ENCODE data around the gene DNAH17. TPM values are rescaled to one million over a fixed set of nuclear protein-coding genes. Genes with fewer than 3 reads are reported as not detected.

Gene DNAH17
- total and polyA plus RNA-seq, 2 donors (not counting 3 experiments of a cell fraction or from before 2014, with no cell fraction given) = not detected

- POLR2A ChIA-PET = no interaction called here
- dilution Hi-C loops (cut with MboI; ENCODE audit: extremely low pct_ligation_motif_present, low sequenced_read_pairs) = no loop called here
These were observed 154.2 kb downstream of the DNAH17 start for GRCh38 chr17:78422872-78423588.

GRCh38 chr17:78422267-78422605 is 155.0 kb downstream of the DNAH17 start:
- H3K79me2 ChIP-seq (ENCODE audit: control insufficient read depth, insufficient read depth, low read length) = peaks cover 5% of the 10 kb centered on the region
- no peak overlapping the region for H3K27ac ChIP-seq (ENCODE audit: insufficient read depth, low read depth, low read length)
- POLR2A ChIA-PET = no interaction called here
- no peak overlapping the region for H3K4me2 ChIP-seq (ENCODE audit: insufficient read depth, low read length)
- intact Hi-C loops (cut with micrococcal nuclease) = loop anchor here (1.0 kb wide), 3 partner anchors 62 to 171 kb away; partner anchors contain the start of gene SOCS3
- no peaks in the 10 kb centered on the region for H3K9me1 ChIP-seq (replicated peaks; ENCODE audit: control insufficient read depth, extremely low read depth, insufficient read depth, low read length)
- no TSS peak for BruUV-seq (replicated peaks)
- H3K9ac ChIP-seq (replicated peaks; ENCODE audit: extremely low read depth, insufficient read depth, low read length) = no peak overlapping the region
- H3K36me3 ChIP-seq (ENCODE audit: control insufficient read depth in 2 of 2, extremely low read depth in 1 of 2, insufficient read depth in 2 of 2, low read length in 2 of 2) = peaks cover 17 to 41% of the 10 kb centered on the region in 2 experiments
- CTCF ChIA-PET = interaction anchor here (0.6 to 5.4 kb wide), 42 partner anchors 8 to 337 kb away, joined by 3 to 184 read pairs (median 5); partner anchors contain the start of genes AFMID, PGS1, SOCS3 and TK1
- no peaks in the 10 kb centered on the region for H3K9me3 ChIP-seq (replicated peaks; ENCODE audit: control insufficient read depth, insufficient read depth, low read length)
- no peak overlapping the region for H2AFZ ChIP-seq (ENCODE audit: low read depth, low read length)
- FAIRE-seq (peak; percentile 37), DNase-seq (ENCODE audit: low read depth, low spot score) (no peak)
- dilution Hi-C loops (cut with MboI; ENCODE audit: extremely low pct_ligation_motif_present, low sequenced_read_pairs) = no loop called here
- H4K20me1 ChIP-seq (replicated peaks; ENCODE audit: control insufficient read depth, extremely low read depth, insufficient read depth, low read length) = no peaks in the 10 kb centered on the region
- no peak overlapping the region for H3K4me3 ChIP-seq (replicated peaks in 1 of 3; ENCODE audit: insufficient read depth in 1 of 3, low read depth in 1 of 3, low read length in 3 of 3)
- TF ChIP-seq POLR2A (IDR thresholded peaks at IDR 0.05; ENCODE audit: low read depth, low read length) (no peak), GATA2 (IDR thresholded peaks at IDR 0.05; ENCODE audit: insufficient read depth, insufficient read length, low read depth, low read length) (no peak), JUN (IDR thresholded peaks at IDR 0.05; ENCODE audit: borderline replicate concordance, insufficient read depth, insufficient read length, low read depth) (no peak), MAX (IDR thresholded peaks at IDR 0.05; ENCODE audit: insufficient read depth, insufficient read length) (no peak), EZH2 (IDR thresholded peaks at IDR 0.05; ENCODE audit: borderline replicate concordance, low read depth, low read length, severe bottlenecking) (no peak), POLR2AphosphoS5 (IDR thresholded peaks at IDR 0.05; ENCODE audit: insufficient read depth, low read depth, low read length) (no peak), CTCF (IDR thresholded peaks at IDR 0.05; ENCODE audit: extremely low read depth in 1 of 2, insufficient read depth in 1 of 2, low read depth in 1 of 2, low read length in 2 of 2) (no peak), MYC (IDR thresholded peaks at IDR 0.05; ENCODE audit: low read depth, low read length) (no peak), FOS (IDR thresholded peaks at IDR 0.05; ENCODE audit: borderline replicate concordance, insufficient read depth, low read length) (no peak)
- H3K27me3 ChIP-seq (ENCODE audit: control insufficient read depth in 2 of 2, insufficient read depth in 2 of 2, low read length in 2 of 2) = no peaks in the 10 kb centered on the region
- H3K4me1 ChIP-seq (ENCODE audit: control insufficient read depth, extremely low read depth, insufficient read depth, low read length) = peaks cover 4% of the 10 kb centered on the region

More at GRCh38 chr17:78422872-78423588, 154.2 kb downstream of the DNAH17 start:
- H3K4me1 ChIP-seq (ENCODE audit: control insufficient read depth, extremely low read depth, insufficient read depth, low read length) = no peaks in the 10 kb centered on the region
- CTCF ChIA-PET = interaction anchor here (1.3 to 5.4 kb wide), 21 partner anchors 15 to 304 kb away, joined by 3 to 184 read pairs (median 7); partner anchors contain the start of gene SOCS3
- no peaks in the 10 kb centered on the region for H3K9me3 ChIP-seq (replicated peaks; ENCODE audit: control insufficient read depth, insufficient read depth, low read length)
- BruUV-seq (replicated peaks) = no TSS peak
- no peaks in the 10 kb centered on the region for H3K27me3 ChIP-seq (ENCODE audit: control insufficient read depth in 2 of 2, insufficient read depth in 2 of 2, low read length in 2 of 2)
- H3K9ac ChIP-seq (replicated peaks; ENCODE audit: extremely low read depth, insufficient read depth, low read length) = no peak overlapping the region
- intact Hi-C loops (cut with micrococcal nuclease) = loop anchor here (1.0 kb wide), 3 partner anchors 63 to 172 kb away; partner anchors contain the start of gene SOCS3
- H3K4me2 ChIP-seq (ENCODE audit: insufficient read depth, low read length) = no peak overlapping the region
- no peak overlapping the region for H2AFZ ChIP-seq (ENCODE audit: low read depth, low read length)
- peaks cover 17 to 44% of the 10 kb centered on the region in 2 experiments for H3K36me3 ChIP-seq (ENCODE audit: control insufficient read depth in 2 of 2, extremely low read depth in 1 of 2, insufficient read depth in 2 of 2, low read length in 2 of 2)
- FAIRE-seq = no peak
- peaks cover 3% of the 10 kb centered on the region for H3K79me2 ChIP-seq (ENCODE audit: control insufficient read depth, insufficient read depth, low read length)
- no peak for TF ChIP-seq POLR2A (IDR thresholded peaks at IDR 0.05; ENCODE audit: low read depth, low read length)
- TF ChIP-seq FOS (IDR thresholded peaks at IDR 0.05; ENCODE audit: borderline replicate concordance, insufficient read depth, low read length) = no peak
- no peak for TF ChIP-seq MYC (IDR thresholded peaks at IDR 0.05; ENCODE audit: low read depth, low read length)
- H3K9me1 ChIP-seq (replicated peaks; ENCODE audit: control insufficient read depth, extremely low read depth, insufficient read depth, low read length) = no peaks in the 10 kb centered on the region
- H3K27ac ChIP-seq (ENCODE audit: insufficient read depth, low read depth, low read length) = no peak overlapping the region
- H3K4me3 ChIP-seq (replicated peaks in 1 of 3; ENCODE audit: insufficient read depth in 1 of 3, low read depth in 1 of 3, low read length in 3 of 3) = no peak overlapping the region
- no peak for DNase-seq (ENCODE audit: low read depth, low spot score)
- no peaks in the 10 kb centered on the region for H4K20me1 ChIP-seq (replicated peaks; ENCODE audit: control insufficient read depth, extremely low read depth, insufficient read depth, low read length)

All from endothelial cell of umbilical vein (primary cell).